ENCODE measurements around the gene DCTN2. TPM values are rescaled to one million over a fixed set of nuclear protein-coding genes. Genes with fewer than 3 reads are reported as not detected.
"Not testable (repeated sequence)": the region's sequence is repeated elsewhere in the genome, so short reads cannot be mapped to it uniquely, and the experiment has no call there.

DCTN2 gene
- total RNA-seq, 4 donors from 2014 or later: 161 to 326 (median 229) TPM

DNA sequence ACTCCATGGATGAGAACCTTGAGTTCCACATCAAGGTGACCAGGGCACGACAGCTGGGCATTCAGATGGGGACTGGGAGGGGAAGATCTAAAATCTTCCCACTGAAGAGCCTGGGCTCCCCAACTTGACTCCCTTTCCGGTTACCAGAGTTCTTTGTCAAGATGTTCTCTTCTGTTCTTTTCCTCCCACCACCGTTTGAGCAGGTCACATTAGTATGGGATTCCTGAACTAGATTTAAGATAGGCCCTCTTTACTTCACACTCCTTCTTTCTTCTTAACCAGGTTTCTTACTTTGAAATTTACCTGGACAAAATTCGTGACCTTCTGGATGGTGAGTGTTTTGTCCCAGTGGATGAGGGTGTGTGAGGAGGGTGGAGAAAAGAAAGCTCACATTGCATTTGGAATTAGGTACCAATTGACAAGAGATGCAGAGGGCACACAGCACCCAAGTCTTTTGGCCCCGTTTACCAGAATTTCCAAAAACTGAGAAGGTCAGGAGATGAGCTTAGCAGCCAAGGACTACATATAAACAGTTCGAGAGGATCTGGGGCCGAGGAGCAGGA is 17.3 kb upstream of the DCTN2 start:
- TF ChIP-seq POLR2A (IDR thresholded peaks at IDR 0.05): no peak
- TF ChIP-seq, protein P1, sequence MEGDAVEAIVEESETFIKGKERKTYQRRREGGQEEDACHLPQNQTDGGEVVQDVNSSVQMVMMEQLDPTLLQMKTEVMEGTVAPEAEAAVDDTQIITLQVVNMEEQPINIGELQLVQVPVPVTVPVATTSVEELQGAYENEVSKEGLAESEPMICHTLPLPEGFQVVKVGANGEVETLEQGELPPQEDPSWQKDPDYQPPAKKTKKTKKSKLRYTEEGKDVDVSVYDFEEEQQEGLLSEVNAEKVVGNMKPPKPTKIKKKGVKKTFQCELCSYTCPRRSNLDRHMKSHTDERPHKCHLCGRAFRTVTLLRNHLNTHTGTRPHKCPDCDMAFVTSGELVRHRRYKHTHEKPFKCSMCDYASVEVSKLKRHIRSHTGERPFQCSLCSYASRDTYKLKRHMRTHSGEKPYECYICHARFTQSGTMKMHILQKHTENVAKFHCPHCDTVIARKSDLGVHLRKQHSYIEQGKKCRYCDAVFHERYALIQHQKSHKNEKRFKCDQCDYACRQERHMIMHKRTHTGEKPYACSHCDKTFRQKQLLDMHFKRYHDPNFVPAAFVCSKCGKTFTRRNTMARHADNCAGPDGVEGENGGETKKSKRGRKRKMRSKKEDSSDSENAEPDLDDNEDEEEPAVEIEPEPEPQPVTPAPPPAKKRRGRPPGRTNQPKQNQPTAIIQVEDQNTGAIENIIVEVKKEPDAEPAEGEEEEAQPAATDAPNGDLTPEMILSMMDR (IDR thresholded peaks at IDR 0.05): no peak
- H3K36me3 ChIP-seq: no peaks in the 10 kb centered on the region
- H3K9me3 ChIP-seq: no peaks in the 10 kb centered on the region
- no peaks in the 10 kb centered on the region for H3K27me3 ChIP-seq
- no peak overlapping the region for H3K27ac ChIP-seq
- DNase-seq: no peak
- no peak overlapping the region for H3K4me3 ChIP-seq
- no peaks in the 10 kb centered on the region for H3K4me1 ChIP-seq

DNA sequence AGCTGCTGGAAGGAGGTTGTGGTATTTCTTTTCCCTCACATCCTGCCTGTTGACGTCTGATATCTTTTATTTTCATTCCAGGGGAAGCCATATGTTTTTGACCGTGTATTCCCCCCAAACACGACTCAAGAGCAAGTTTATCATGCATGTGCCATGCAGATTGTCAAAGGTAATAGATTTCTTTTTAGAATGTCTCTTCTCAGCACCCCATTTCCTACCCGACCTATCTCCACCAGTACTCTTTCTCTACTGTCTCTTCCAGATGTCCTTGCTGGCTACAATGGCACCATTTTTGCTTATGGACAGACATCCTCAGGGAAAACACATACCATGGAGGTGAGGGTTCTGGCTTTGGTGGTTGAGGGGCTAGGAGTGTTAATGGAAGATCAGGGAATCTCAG is 16.4 kb upstream of the DCTN2 start:
- TF ChIP-seq, protein P1 (IDR thresholded peaks at IDR 0.05): no peak
- TF ChIP-seq POLR2A (IDR thresholded peaks at IDR 0.05): no peak
- Histone ChIP-seq H3K27me3 (no peaks in the 10 kb centered on the region), H3K9me3 (no peaks in the 10 kb centered on the region), H3K4me3 (no peak overlapping the region), H3K4me1 (no peaks in the 10 kb centered on the region), H3K27ac (no peak overlapping the region), H3K36me3 (no peaks in the 10 kb centered on the region)
- no peak for DNase-seq

DNA sequence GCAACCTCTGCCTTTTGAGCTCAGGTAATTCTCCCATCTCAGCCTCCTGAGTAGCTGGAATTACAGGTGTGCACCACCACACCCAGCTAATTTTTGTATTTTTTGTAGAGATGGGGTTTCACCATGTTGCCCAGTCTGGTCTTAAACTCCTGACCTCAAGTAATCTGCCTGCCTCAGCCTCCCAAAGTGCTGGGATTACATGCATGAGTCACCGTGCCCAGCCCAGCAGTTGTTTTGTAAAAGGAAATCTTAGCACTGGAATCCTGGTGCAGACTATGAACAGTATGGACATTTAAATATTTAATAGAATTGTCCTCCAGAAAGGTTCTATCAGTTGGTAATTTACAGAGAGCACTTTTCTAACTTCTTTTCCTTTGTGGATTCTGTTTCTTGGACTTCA is 14.1 kb upstream of the DCTN2 start:
- not testable (repeated sequence) for H3K4me3 ChIP-seq

DNA sequence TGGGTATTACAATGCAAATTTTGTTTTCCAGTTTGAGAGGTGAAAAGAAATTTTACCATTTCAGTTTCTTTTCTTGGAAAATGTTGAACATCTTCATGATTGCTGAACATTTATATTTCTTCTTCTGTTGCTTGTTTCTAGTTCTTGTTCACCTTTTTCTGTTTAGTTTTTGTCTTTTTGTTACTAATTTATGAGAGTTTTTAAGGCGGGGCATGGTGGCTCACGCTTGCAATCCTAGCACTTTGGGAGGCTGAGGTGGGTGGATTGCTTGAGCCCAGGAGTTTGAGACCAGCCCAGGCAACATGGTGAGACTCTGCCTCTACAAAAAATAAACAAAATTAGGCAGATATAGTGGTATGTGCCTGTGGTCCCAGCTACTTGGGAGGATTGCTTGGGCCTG is 13.5 kb upstream of the DCTN2 start:
- Histone ChIP-seq H3K36me3 (no peaks in the 10 kb centered on the region), H3K27me3 (no peaks in the 10 kb centered on the region), H3K4me1 (no peaks in the 10 kb centered on the region), H3K27ac (no peak overlapping the region), H3K9me3 (no peaks in the 10 kb centered on the region), H3K4me3 (no peak overlapping the region)
- no peak for DNase-seq
- TF ChIP-seq, protein P1 (IDR thresholded peaks at IDR 0.05): no peak
- no peak for TF ChIP-seq POLR2A (IDR thresholded peaks at IDR 0.05)

More for the DNA sequence above, 14.1 kb upstream of the DCTN2 start:
- H3K27me3 ChIP-seq, H3K36me3 ChIP-seq, H3K9me3 ChIP-seq, DNase-seq, H3K4me1 ChIP-seq, H3K27ac ChIP-seq: not testable (repeated sequence)

DNA sequence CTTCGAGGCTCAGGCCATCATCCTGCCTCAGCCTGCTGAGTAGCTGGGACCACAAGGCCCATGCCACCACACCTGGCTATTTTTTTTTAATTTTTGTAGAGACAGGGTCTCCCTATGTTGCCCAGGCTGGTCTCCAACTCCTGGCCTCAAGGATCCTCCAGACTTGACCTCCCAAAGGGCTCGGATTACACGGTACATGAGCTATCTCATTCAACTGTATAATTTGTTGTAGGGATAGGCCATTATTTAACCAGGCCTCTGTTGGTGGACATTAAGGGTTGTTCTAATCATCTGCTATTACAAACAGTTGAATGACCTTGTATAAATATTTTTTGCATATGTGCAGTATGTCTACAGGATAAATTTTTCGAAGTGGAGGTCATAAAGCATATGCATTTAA is 11.9 kb upstream of the DCTN2 start:
- no peaks in the 10 kb centered on the region for H3K36me3 ChIP-seq
- H3K9me3 ChIP-seq: no peaks in the 10 kb centered on the region
- H3K4me3 ChIP-seq: no peak overlapping the region
- H3K27me3 ChIP-seq: no peaks in the 10 kb centered on the region
- no peaks in the 10 kb centered on the region for H3K4me1 ChIP-seq
- DNase-seq: no peak
- H3K27ac ChIP-seq: no peak overlapping the region
- TF ChIP-seq POLR2A (IDR thresholded peaks at IDR 0.05): no peak
- TF ChIP-seq, protein P1 (IDR thresholded peaks at IDR 0.05): no peak

DNA sequence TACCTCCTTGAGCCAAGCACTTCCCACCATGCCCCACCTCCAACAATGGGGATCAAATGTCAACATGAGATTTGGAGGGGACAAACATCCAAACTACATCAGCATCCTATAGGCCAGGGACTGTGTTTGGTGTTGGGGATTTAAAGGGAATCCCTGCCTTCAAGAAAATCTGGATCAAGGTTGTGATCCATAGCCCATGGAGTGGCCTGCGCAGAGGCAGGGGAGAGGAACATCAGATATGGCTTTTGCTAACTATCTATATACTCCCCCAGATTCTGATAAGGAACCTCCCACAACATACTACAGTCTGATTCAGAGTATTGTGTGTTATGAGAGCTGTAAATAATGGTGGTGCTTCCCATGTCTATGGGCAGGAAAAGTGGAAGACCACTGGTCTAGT is 7.9 kb upstream of the DCTN2 start:
- H3K27me3 ChIP-seq: no peaks in the 10 kb centered on the region
- H3K27ac ChIP-seq: no peak overlapping the region
- H3K4me3 ChIP-seq: no peak overlapping the region
- no peaks in the 10 kb centered on the region for H3K36me3 ChIP-seq
- TF ChIP-seq POLR2A (IDR thresholded peaks at IDR 0.05): no peak
- TF ChIP-seq, protein P1 (IDR thresholded peaks at IDR 0.05): no peak
- peaks cover 0 to 5% (median 3%) of the 10 kb centered on the region in 4 donors for H3K4me1 ChIP-seq
- no peak for DNase-seq
- H3K9me3 ChIP-seq: no peaks in the 10 kb centered on the region

Measured in Peyer's patch (tissue), 4 donors.